Measurements from ENCODE around the gene NRROS. TPM values are rescaled to one million over a fixed set of nuclear protein-coding genes. Genes with fewer than 3 reads are reported as not detected.
A peak's percentile ranks its signal among the peaks of the same experiment; 100 is the strongest.

The NRROS gene
- total RNA-seq, 6 experiments from 2014 or later, result 1.2 to 4.0 (median 2.1) TPM

DNA sequence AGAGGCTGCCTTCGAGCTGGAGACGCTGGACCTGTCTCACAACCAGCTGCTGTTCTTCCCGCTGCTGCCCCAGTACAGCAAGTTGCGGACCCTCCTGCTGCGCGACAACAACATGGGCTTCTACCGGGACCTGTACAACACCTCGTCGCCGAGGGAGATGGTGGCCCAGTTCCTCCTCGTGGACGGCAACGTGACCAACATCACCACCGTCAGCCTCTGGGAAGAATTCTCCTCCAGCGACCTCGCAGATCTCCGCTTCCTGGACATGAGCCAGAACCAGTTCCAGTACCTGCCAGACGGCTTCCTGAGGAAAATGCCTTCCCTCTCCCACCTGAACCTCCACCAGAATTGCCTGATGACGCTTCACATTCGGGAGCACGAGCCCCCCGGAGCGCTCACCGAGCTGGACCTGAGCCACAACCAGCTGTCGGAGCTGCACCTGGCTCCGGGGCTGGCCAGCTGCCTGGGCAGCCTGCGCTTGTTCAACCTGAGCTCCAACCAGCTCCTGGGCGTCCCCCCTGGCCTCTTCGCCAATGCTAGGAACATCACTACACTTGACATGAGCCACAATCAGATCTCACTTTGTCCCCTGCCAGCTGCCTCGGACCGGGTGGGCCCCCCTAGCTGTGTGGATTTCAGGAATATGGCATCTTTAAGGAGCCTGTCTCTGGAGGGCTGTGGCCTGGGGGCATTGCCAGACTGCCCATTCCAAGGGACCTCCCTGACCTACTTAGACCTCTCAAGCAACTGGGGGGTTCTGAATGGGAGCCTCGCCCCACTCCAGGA is 21.1 kb downstream of the NRROS start:
- Histone ChIP-seq H3K4me3 (no peak overlapping the region), H3K27ac (no peak overlapping the region), H3K36me3 (no peaks in the 10 kb centered on the region), H3K4me1 (no peaks in the 10 kb centered on the region), H3K27me3 (no peaks in the 10 kb centered on the region), H3K9me3 (no peaks in the 10 kb centered on the region)
- DNase-seq, result no peak
- ATAC-seq, result no peak
- no CpG with 5 or more reads among the region's 32 CpGs for WGBS (ENCODE audit: insufficient coverage, low coverage, low lambda C conversion rate, missing lambda C conversion rate)
- intact Hi-C loops (cut with DNase I), result no loop called here
- no peak for TF ChIP-seq POLR2A (IDR thresholded peaks at IDR 0.05)
- TF ChIP-seq, protein P1, sequence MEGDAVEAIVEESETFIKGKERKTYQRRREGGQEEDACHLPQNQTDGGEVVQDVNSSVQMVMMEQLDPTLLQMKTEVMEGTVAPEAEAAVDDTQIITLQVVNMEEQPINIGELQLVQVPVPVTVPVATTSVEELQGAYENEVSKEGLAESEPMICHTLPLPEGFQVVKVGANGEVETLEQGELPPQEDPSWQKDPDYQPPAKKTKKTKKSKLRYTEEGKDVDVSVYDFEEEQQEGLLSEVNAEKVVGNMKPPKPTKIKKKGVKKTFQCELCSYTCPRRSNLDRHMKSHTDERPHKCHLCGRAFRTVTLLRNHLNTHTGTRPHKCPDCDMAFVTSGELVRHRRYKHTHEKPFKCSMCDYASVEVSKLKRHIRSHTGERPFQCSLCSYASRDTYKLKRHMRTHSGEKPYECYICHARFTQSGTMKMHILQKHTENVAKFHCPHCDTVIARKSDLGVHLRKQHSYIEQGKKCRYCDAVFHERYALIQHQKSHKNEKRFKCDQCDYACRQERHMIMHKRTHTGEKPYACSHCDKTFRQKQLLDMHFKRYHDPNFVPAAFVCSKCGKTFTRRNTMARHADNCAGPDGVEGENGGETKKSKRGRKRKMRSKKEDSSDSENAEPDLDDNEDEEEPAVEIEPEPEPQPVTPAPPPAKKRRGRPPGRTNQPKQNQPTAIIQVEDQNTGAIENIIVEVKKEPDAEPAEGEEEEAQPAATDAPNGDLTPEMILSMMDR (IDR thresholded peaks at IDR 0.05), result no peak

DNA sequence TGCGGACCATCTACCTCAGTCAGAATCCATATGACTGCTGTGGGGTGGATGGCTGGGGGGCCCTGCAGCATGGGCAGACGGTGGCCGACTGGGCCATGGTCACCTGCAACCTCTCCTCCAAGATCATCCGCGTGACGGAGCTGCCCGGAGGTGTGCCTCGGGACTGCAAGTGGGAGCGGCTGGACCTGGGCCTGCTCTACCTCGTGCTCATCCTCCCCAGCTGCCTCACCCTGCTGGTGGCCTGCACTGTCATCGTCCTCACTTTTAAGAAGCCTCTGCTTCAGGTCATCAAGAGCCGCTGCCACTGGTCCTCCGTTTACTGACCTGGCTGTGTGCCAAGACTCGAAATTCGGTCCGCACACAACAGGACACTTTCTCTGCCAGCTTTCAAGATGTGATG is 21.9 kb downstream of the NRROS start:
- TF ChIP-seq, protein P1 (IDR thresholded peaks at IDR 0.05), result no peak
- TF ChIP-seq POLR2A (IDR thresholded peaks at IDR 0.05), result no peak
- ATAC-seq (peak in 1 of 4 donors; percentile 26), DNase-seq (no peak)

DNA sequence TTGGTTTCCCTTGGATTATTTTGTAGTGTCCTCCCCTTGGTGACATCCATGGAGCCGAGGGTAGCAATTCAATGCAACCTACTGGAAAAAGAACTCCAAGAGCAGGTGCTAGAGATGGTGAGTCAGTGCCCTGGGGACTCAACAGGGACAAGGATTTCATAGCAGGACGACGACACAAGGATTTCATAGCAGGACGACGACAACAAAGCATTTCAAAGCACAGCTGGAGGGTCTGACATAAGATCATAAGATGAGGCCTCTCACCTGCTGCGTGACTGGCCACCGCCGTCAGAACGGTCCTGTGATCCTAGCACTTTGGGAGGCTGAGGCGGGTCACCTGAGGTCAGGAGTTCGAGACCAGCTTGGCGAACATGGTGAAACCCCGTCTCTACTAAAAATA is 22.5 kb downstream of the NRROS start:
- Histone ChIP-seq H3K36me3 (no peaks in the 10 kb centered on the region), H3K27ac (no peak overlapping the region), H3K27me3 (no peaks in the 10 kb centered on the region), H3K4me1 (no peaks in the 10 kb centered on the region), H3K9me3 (no peaks in the 10 kb centered on the region), H3K4me3 (no peak overlapping the region)
- intact Hi-C loops (cut with DNase I), result no loop called here
- ATAC-seq, result no peak
- WGBS (ENCODE audit: insufficient coverage, low coverage, low lambda C conversion rate, missing lambda C conversion rate), result 90% methylated on average over 12 of the region's 13 CpGs
- no peak for TF ChIP-seq POLR2A (IDR thresholded peaks at IDR 0.05)
- TF ChIP-seq, protein P1 (IDR thresholded peaks at IDR 0.05), result no peak
- DNase-seq, result no peak

More for the DNA sequence above, 21.9 kb downstream of the NRROS start:
- H3K36me3 ChIP-seq, result no peaks in the 10 kb centered on the region
- WGBS (ENCODE audit: insufficient coverage, low coverage, low lambda C conversion rate, missing lambda C conversion rate), result 62% methylated on average over 6 of the region's 16 CpGs
- H3K9me3 ChIP-seq, result no peaks in the 10 kb centered on the region
- no peak overlapping the region for H3K4me3 ChIP-seq
- no peaks in the 10 kb centered on the region for H3K27me3 ChIP-seq
- H3K4me1 ChIP-seq, result no peaks in the 10 kb centered on the region
- intact Hi-C loops (cut with DNase I), result no loop called here
- no peak overlapping the region for H3K27ac ChIP-seq

DNA sequence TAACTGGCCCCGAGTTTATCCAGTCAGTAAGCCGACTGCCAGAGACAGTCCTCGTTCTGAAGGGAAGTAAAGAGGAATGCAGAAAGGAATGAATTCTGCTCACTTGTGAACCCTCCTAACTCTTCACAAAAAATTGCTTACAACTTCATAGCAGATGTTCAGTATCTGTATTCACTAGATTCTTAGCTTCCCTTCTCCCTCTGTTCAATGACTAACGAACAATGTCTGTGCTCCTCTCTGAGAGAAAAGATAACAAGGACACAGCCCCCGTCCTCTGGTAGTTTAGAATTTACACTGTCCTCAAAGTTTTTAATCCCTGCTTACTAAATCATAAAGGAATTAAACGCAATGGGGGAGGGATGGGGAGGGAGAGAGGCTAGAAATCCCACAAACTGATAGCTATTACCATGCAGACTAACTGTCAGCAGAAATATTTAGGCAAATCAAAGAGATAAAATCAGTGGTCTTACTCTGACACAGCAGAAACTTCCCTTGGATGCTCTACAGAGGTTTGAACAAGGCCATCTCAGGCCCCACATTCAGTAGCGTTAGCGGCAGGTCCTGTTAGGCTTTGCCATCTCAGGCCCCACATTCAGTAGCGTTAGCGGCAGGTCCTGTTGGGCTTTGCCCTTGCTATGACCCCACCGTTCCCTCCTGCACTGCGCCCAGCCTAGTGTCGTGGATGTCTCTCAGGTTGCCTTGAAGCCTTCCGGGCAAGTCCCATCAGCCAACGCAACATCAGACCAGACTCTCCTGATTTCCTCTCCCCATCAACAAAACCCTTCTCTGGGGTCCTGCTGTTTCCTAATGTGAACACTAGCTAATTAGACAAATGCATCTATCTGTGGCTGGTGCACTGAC is 23.4 kb downstream of the NRROS start:
- Histone ChIP-seq H3K36me3 (no peaks in the 10 kb centered on the region), H3K27me3 (no peaks in the 10 kb centered on the region), H3K4me1 (no peaks in the 10 kb centered on the region), H3K4me3 (no peak overlapping the region), H3K27ac (no peak overlapping the region), H3K9me3 (no peaks in the 10 kb centered on the region)
- TF ChIP-seq, protein P1 (IDR thresholded peaks at IDR 0.05), result no peak
- no peak for TF ChIP-seq POLR2A (IDR thresholded peaks at IDR 0.05)
- DNase-seq, result no peak
- WGBS (ENCODE audit: insufficient coverage, low coverage, low lambda C conversion rate, missing lambda C conversion rate), result 44% methylated on average over 10 of the region's 15 CpGs
- intact Hi-C loops (cut with DNase I), result no loop called here
- no peak for ATAC-seq
